Keratinocyte (primary cell): Measurements from ENCODE around the gene WDR91. TPM values are rescaled to one million over a fixed set of nuclear protein-coding genes. Genes with fewer than 3 reads are reported as not detected.

Source experiments
- DNase-seq: peaks from one replicate; pipeline ENCODE4 v3.0.0-alpha.2; 2011; ENCODE audit warnings: low read depth, missing footprints, low spot score
- FAIRE-seq: peaks from 2 replicates; lab custom pipeline; 2011; peaks lifted over from hg19 to GRCh38; lab: Jason Lieb, UNC
- H2AFZ ChIP-seq: 2 replicates; pipeline ENCODE4 v1.6.0; 2012; ENCODE audit warnings: low read length, control low read depth, inconsistent platforms; ENCODE audit not compliant: control insufficient read depth
- H3K27ac ChIP-seq: 2 replicates; pipeline ENCODE4 v1.5.1; 2011; ENCODE audit warnings: low read length; ENCODE audit not compliant: control insufficient read depth, insufficient read depth
- H3K27me3 ChIP-seq: 3 replicates; pipeline ENCODE4 v1.6.0; 2011; ENCODE audit warnings: low read length; ENCODE audit not compliant: control insufficient read depth, insufficient read depth; ENCODE audit errors: extremely low read depth
- H3K36me3 ChIP-seq, 2 experiments: 2 replicates in 1 of 2; 3 replicates in 1 of 2; pipeline ENCODE4 v1.5.1; 2011; ENCODE audit warnings: low read length in 2 of 2, mild to moderate bottlenecking in 1 of 2; ENCODE audit not compliant: control insufficient read depth in 2 of 2, insufficient read depth in 2 of 2; ENCODE audit errors: extremely low read depth in 1 of 2
- H3K4me1 ChIP-seq: 3 replicates; pipeline ENCODE4 v1.5.1; 2011; ENCODE audit warnings: low read length; ENCODE audit not compliant: control insufficient read depth, insufficient read depth; ENCODE audit errors: extremely low read depth
- H3K4me2 ChIP-seq: 3 replicates; pipeline ENCODE4 v1.6.0; 2011; ENCODE audit warnings: low read depth, low read length; ENCODE audit not compliant: control insufficient read depth, insufficient read depth; ENCODE audit errors: extremely low read depth
- H3K4me3 ChIP-seq, 3 experiments: fragments of 200-600 bp in 1 of 3; sonication (generic) in 1 of 3; 2 replicates in 2 of 3; 3 replicates in 1 of 3; pipeline ENCODE4 v1.5.1; 2011 to 2016; ENCODE audit warnings: low read length in 3 of 3, mild to moderate bottlenecking in 3 of 3, control low read depth in 2 of 3, inconsistent platforms in 1 of 3, low read depth in 1 of 3, mixed read lengths in 1 of 3, mixed run types in 1 of 3, moderate library complexity in 1 of 3; ENCODE audit not compliant: control insufficient read depth in 2 of 3, insufficient read depth in 2 of 3; ENCODE audit errors: extremely low read depth in 1 of 3
- H3K79me2 ChIP-seq: 2 replicates; pipeline ENCODE4 v1.6.0; 2012; ENCODE audit warnings: low read length; ENCODE audit not compliant: control insufficient read depth, insufficient read depth
- H3K9ac ChIP-seq: 3 replicates; pipeline ENCODE4 v1.6.0; 2011; ENCODE audit warnings: low read length; ENCODE audit not compliant: control insufficient read depth, insufficient read depth; ENCODE audit errors: extremely low read depth
- H3K9me1 ChIP-seq: 3 replicates; pipeline ENCODE4 v1.6.0; 2011; ENCODE audit warnings: low read length; ENCODE audit not compliant: control insufficient read depth, insufficient read depth; ENCODE audit errors: extremely low read depth
- H3K9me3 ChIP-seq: 2 replicates; pipeline ENCODE4 v1.5.1; 2012; ENCODE audit warnings: low read depth, low read length; ENCODE audit not compliant: control insufficient read depth
- H4K20me1 ChIP-seq: 3 replicates; pipeline ENCODE4 v1.6.0; 2011; ENCODE audit warnings: low read length; ENCODE audit not compliant: control insufficient read depth, insufficient read depth; ENCODE audit errors: extremely low read depth
- CTCF ChIP-seq, 3 experiments: IDR thresholded peaks in 1 of 3; conservative IDR thresholded peaks in 1 of 3; optimal IDR thresholded peaks in 1 of 3; 2 replicates in 2 of 3; 3 replicates in 1 of 3; pipeline versions ENCODE3 to v1.5.1; 2011; ENCODE audit warnings: low read length in 3 of 3, mild to moderate bottlenecking in 3 of 3, moderate library complexity in 2 of 3, control low read depth in 1 of 3, inconsistent platforms in 1 of 3; ENCODE audit not compliant: insufficient read depth in 2 of 3; ENCODE audit errors: extremely low read depth in 1 of 3
- EZH2 ChIP-seq: IDR thresholded peaks from one replicate; pipeline ENCODE4 v1.6.1; 2012; ENCODE audit warnings: inconsistent platforms, mild to moderate bottlenecking, low read length, moderate library complexity
- dilution Hi-C: fragments of 300-500 bp; cut with MboI; formaldehyde crosslinking; loops from one replicate; pipeline ENCODE4 v1.7.0; 2020; ENCODE audit warnings: low sequenced_read_pairs; ENCODE audit not compliant: extremely low pct_ligation_motif_present
- polyA plus RNA-seq, 5 experiments: library from polyadenylated mRNA; depleted of rRNA in 3 of 5; stranded (reverse) in 3 of 5; stranded (forward) in 1 of 5; unstranded in 1 of 5; fragments of >200 nt; gene quantifications; 1 replicate in 1 of 5; 2 replicates in 3 of 5; 3 replicates in 1 of 5; pipeline versions ENCODE4 v1.2.1 to v1.2.3, GENCODE V29; 2011 to 2012; ENCODE audit warnings: missing spikeins in 2 of 5, low read depth in 1 of 5, low replicate concordance in 1 of 5

Gene WDR91
- polyA plus RNA-seq, 1 donor (not counting 4 experiments of a cell fraction or from before 2014, with no cell fraction given) = 22.5 TPM

GRCh38 chr7:135186841-135187253 is 24.5 kb downstream of the WDR91 start:
- H3K79me2 ChIP-seq = peaks cover 3% of the 10 kb centered on the region
- FAIRE-seq = no peak

GRCh38 chr7:135186261-135186540 is 25.1 kb downstream of the WDR91 start:
- Histone ChIP-seq H3K9me3 (peaks cover 14% of the 10 kb centered on the region), H2AFZ (no peak overlapping the region), H3K79me2 (peaks cover 3% of the 10 kb centered on the region), H3K4me3 (no peak overlapping the region), H3K9ac (no peak overlapping the region), H3K9me1 (no peaks in the 10 kb centered on the region), H3K27me3 (no peaks in the 10 kb centered on the region), H3K36me3 (peaks cover 27 to 36% of the 10 kb centered on the region in 2 experiments), H3K4me1 (peaks cover 39% of the 10 kb centered on the region), H3K27ac (no peak overlapping the region), H4K20me1 (no peaks in the 10 kb centered on the region), H3K4me2 (no peak overlapping the region)
- DNase-seq (no peak), FAIRE-seq (no peak)
- TF ChIP-seq CTCF (optimal IDR thresholded peaks at IDR 0.05 in 1 of 3, IDR thresholded peaks at IDR 0.05 in 1 of 3, conservative IDR thresholded peaks at IDR 0.05 in 1 of 3; ENCODE audit: extremely low read depth in 1 of 3, insufficient read depth in 2 of 3, low read length in 3 of 3) = no peak
- no peak for TF ChIP-seq EZH2
- dilution Hi-C loops = no loop called here

More at GRCh38 chr7:135186841-135187253, 24.5 kb downstream of the WDR91 start:
- TF ChIP-seq CTCF (optimal IDR thresholded peaks at IDR 0.05 in 1 of 3, IDR thresholded peaks at IDR 0.05 in 1 of 3, conservative IDR thresholded peaks at IDR 0.05 in 1 of 3; ENCODE audit: extremely low read depth in 1 of 3, insufficient read depth in 2 of 3, low read length in 3 of 3) (no peak), EZH2 (no peak)
- dilution Hi-C loops = no loop called here
- no peak for DNase-seq
- no peaks in the 10 kb centered on the region for H3K9me1 ChIP-seq
- no peaks in the 10 kb centered on the region for H4K20me1 ChIP-seq
- no peaks in the 10 kb centered on the region for H3K27me3 ChIP-seq
- no peak overlapping the region for H3K27ac ChIP-seq
- no peak overlapping the region for H3K9ac ChIP-seq
- peaks cover 27 to 38% of the 10 kb centered on the region in 2 experiments for H3K36me3 ChIP-seq
- H3K4me3 ChIP-seq = no peak overlapping the region
- H3K4me1 ChIP-seq = peaks cover 39% of the 10 kb centered on the region
- H2AFZ ChIP-seq = no peak overlapping the region
- peaks cover 11% of the 10 kb centered on the region for H3K9me3 ChIP-seq
- H3K4me2 ChIP-seq = no peak overlapping the region
